Measurements from ENCODE around the gene TNFRSF14.

The TNFRSF14 gene

DNA sequence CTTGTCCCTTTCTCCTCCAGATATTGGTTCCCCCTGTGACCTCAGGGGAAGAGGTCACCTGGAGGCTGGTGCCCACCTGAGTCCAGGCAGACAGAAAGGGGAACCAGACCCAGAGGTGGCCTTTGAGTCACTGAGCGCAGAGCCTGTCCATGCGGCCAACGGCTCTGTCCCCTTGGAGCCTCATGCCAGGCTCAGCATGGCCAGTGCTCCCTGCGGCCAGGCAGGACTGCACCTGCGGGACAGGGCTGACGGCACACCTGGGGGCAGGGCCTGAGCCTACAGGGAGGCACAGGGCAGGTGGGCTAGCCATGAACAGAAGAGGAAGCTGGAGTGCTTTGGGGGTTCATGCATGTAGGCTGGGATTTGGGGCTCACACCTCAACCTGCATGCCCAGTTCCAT lies 2.7 kb downstream of the TNFRSF14 start:
- Histone ChIP-seq H3K9me3 (no peaks in the 10 kb centered on the region), H3K4me2 (no peak overlapping the region; the same call in 1 of the 2 replicates), H3K4me3 (no peak overlapping the region), H3K27ac (no peak overlapping the region), H3K36me3 (no peaks in the 10 kb centered on the region), H4K20me1 (no peaks in the 10 kb centered on the region), H3K27me3 (no peaks in the 10 kb centered on the region), H3K4me1 (peaks cover 95% of the 10 kb centered on the region), H3K9ac (no peak overlapping the region)
- no peak for TF ChIP-seq Cebpa-rat (IDR thresholded peaks at IDR 0.05)

DNA sequence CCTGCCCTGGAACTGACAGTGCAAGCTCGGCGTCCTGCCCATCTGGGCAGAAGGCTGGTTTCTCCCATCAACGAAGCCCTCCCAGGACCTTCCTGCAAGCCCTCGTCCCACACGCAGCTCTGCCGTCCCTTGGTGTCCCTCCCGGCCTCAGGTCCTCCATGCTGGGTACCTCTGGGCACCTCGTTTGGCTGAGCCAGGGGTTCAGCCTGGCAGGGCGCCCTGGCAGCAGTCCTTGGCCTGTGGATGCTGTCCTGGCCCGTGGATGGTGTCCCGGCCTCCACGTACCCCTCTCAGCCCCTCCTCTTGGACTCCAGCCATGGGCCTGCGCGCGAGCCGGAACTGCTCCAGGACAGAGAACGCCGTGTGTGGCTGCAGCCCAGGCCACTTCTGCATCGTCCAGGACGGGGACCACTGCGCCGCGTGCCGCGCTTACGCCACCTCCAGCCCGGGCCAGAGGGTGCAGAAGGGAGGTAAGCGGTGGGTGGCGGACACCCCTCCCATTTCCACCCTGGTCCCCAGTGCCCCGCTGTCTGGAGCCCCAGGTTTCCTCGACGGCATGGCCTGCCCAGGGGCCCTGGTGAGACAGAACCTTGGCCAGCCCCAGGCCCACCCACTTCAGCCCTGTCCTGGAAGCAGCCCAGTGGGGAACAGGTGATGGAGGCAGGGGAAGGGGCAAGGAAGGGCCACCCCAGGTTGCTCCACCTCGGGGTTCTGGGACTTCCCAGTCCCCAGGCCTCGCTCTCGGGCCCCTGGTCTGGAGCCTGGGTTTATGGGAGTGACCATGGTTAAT lies 3.5 kb downstream of the TNFRSF14 start:
- H3K36me3 ChIP-seq, result no peaks in the 10 kb centered on the region
- H4K20me1 ChIP-seq, result no peaks in the 10 kb centered on the region
- no peak overlapping the region for H3K9ac ChIP-seq
- peak overlapping the region; percentile 92; the same call in 1 of the 2 replicates for H3K4me2 ChIP-seq
- H3K4me1 ChIP-seq, result peaks cover 95% of the 10 kb centered on the region
- no peaks in the 10 kb centered on the region for H3K27me3 ChIP-seq
- H3K4me3 ChIP-seq, result no peak overlapping the region
- H3K9me3 ChIP-seq, result no peaks in the 10 kb centered on the region
- H3K27ac ChIP-seq, result no peak overlapping the region
- no peak for TF ChIP-seq Cebpa-rat (IDR thresholded peaks at IDR 0.05)

DNA sequence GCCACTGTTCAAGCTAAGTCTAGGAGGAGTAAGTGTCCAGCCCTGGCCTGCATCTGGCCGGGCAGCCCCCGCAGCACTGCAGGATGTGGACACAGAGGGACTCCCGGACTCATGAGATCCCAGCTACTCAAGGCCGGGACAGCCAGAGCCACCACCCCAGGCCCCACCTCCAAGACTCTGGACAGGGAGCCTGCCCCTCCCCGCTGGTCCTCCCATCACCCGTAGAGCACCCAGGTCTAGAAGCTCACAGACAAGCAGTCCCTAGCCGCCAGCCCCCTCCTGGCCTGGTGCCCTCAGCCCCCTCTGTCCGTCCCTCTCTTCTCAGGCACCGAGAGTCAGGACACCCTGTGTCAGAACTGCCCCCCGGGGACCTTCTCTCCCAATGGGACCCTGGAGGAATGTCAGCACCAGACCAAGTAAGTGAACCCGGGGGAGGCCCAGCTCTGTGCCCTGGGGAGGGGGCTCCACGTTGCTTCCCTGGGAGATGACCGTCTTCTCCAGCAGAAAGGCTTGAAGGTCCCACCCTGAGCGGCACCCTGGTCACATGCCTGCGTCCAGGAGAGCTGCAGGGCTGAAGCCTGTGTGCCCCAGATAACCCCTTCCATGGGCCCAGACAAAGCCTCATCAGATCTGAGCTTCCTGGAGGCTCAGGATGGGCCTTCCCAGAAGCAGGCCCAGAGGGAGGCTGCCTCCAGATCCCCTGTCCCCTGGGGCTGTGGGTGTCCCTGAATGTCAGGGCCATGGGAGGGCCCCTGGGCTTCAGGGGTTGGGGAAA lies 4.3 kb downstream of the TNFRSF14 start:
- Histone ChIP-seq H3K27me3 (no peaks in the 10 kb centered on the region), H3K4me2 (peak overlapping the region; percentile 92), H3K4me3 (no peak overlapping the region), H3K4me1 (peaks cover 95% of the 10 kb centered on the region), H3K9me3 (no peaks in the 10 kb centered on the region), H3K36me3 (no peaks in the 10 kb centered on the region), H3K9ac (peak overlapping the region; percentile 57; the same call in 1 of the 2 replicates), H4K20me1 (no peaks in the 10 kb centered on the region), H3K27ac (peak overlapping the region; percentile 61; the same call in 1 of the 2 replicates)
- TF ChIP-seq Cebpa-rat (IDR thresholded peaks at IDR 0.05), result no peak

DNA sequence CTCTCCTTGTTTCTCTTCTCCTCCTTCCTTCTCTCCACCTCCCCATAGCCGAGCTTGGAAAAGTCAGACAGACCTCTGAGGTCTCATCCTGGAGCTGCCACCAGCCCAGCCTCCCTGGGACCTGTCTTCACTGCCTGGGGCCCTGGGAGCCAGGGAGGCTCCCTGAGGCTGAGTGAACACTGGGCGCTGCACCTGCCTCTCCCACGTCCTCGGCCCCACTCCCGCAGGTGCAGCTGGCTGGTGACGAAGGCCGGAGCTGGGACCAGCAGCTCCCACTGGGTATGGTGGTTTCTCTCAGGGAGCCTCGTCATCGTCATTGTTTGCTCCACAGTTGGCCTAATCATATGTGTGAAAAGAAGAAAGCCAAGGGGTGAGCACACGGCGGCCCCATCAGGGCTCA lies 5.3 kb downstream of the TNFRSF14 start:
- no peaks in the 10 kb centered on the region for H3K27me3 ChIP-seq
- H3K4me2 ChIP-seq, result peak overlapping the region; percentile 92
- no peak for TF ChIP-seq Cebpa-rat (IDR thresholded peaks at IDR 0.05)
- no peak overlapping the region for H3K4me3 ChIP-seq
- peaks cover 97% of the 10 kb centered on the region for H3K4me1 ChIP-seq
- no peaks in the 10 kb centered on the region for H3K9me3 ChIP-seq
- H4K20me1 ChIP-seq, result no peaks in the 10 kb centered on the region
- no peaks in the 10 kb centered on the region for H3K36me3 ChIP-seq
- peak overlapping the region; percentile 61 for H3K27ac ChIP-seq
- H3K9ac ChIP-seq, result 0 out of 2 replicates have a peak overlapping the region, but pooled peaks have one; percentile 57

DNA sequence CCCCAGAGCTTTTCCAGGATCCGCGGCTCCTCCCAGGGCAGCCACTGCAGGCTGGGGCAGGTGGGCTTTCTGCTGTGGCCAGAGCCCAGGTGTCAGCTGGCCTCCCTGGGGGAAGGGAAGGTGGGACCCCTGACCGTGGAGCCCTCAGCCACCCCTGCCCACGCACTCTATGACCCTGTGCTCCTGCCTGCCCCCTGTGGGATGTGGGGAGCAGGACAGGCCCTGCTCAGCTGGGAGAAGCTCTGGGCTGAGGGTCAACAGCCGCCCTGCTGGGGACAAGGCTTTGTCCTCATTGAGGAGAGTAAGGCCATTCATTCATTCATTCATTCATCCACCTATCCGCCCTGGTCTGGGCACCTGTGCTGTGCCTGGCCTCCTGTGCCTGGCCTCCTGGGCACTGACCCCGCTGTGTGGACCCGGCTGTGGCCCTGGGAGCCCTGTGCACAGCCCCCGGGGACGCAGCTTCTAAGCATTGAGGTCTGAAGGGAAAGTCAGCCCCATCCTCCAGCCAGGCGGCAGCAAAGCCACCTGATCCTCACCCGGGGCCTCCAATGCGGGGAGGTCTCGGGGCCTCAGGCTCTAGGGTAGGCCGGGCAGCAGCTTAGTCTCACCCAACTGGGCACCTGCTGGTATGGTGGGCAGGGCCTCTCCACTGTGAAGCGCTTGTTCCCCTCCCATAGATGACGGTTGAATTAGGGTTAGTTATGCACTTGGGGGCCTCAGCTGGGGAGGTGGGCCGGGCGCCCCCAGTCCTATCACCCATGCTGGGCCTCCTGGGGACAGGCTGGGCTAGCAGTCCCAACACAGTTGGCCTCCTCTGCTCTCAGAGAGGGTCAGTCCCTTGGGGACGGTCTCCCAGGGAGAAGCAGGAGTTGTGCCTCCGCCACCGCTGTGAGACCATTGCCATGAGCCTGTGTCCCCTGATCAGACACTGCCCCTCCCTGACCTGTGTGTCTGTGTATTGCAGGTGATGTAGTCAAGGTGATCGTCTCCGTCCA lies 6.0 kb downstream of the TNFRSF14 start:
- TF ChIP-seq Cebpa-rat (IDR thresholded peaks at IDR 0.05), result no peak
- no peaks in the 10 kb centered on the region for H3K27me3 ChIP-seq
- no peaks in the 10 kb centered on the region for H4K20me1 ChIP-seq
- peaks cover 93% of the 10 kb centered on the region for H3K4me1 ChIP-seq
- H3K4me2 ChIP-seq, result peak overlapping the region; percentile 92
- no peak overlapping the region for H3K4me3 ChIP-seq
- no peaks in the 10 kb centered on the region for H3K36me3 ChIP-seq
- peak overlapping the region; percentile 2; the same call in 1 of the 2 replicates for H3K9ac ChIP-seq
- peak overlapping the region; percentile 61 for H3K27ac ChIP-seq
- no peaks in the 10 kb centered on the region for H3K9me3 ChIP-seq

DNA sequence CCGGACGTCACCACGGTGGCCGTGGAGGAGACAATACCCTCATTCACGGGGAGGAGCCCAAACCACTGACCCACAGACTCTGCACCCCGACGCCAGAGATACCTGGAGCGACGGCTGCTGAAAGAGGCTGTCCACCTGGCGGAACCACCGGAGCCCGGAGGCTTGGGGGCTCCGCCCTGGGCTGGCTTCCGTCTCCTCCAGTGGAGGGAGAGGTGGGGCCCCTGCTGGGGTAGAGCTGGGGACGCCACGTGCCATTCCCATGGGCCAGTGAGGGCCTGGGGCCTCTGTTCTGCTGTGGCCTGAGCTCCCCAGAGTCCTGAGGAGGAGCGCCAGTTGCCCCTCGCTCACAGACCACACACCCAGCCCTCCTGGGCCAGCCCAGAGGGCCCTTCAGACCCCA lies 7.0 kb downstream of the TNFRSF14 start:
- no peak for TF ChIP-seq Cebpa-rat (IDR thresholded peaks at IDR 0.05)
- no peaks in the 10 kb centered on the region for H4K20me1 ChIP-seq
- no peaks in the 10 kb centered on the region for H3K9me3 ChIP-seq
- H3K36me3 ChIP-seq, result no peaks in the 10 kb centered on the region
- H3K4me1 ChIP-seq, result peaks cover 83% of the 10 kb centered on the region
- H3K9ac ChIP-seq, result peak overlapping the region; percentile 53; the same call in 1 of the 2 replicates
- H3K4me3 ChIP-seq, result no peak overlapping the region
- peak overlapping the region; percentile 92 for H3K4me2 ChIP-seq
- H3K27me3 ChIP-seq, result no peaks in the 10 kb centered on the region
- peak overlapping the region; percentile 66 for H3K27ac ChIP-seq

DNA sequence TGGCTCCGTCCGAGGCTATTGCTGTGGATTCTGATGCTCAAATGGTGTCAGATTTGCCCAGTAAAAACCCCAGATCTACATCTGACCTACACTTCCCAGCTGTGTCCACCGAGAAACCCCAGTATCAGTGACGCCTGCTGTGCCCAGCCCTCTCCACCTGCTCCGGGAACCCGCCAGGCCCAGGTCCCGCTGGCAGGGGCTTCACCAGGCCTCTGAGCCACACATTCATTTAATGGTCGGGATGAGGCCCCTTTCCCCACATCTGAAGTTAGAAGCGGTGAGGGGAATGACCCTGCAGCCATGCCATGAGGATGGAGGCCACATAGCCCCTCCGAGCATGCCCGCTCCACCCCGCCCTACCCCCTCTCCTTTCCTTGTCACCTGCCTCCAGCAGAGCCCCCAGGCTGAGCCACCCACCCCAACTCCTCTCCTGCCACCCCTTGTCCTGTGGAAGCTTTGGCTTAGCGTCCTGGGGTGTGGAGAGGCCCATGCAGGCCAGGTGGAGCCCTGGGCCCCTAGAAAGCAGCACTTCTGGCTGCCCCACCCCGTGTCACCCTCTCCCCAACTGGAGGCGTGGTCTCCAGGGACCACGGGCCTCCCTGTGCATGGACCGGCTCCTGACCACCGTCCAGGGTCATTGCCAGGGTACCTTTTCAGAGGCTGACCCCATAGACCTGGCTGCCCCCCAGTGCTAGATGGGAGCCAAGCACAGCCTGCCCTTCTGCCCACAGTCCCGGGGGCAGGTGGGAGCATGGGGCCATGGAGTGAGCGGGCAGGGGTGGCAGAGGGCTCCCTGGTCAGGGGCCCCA lies 8.0 kb downstream of the TNFRSF14 start:
- peak overlapping the region; percentile 66; the same call in 1 of the 2 replicates for H3K27ac ChIP-seq
- H4K20me1 ChIP-seq, result no peaks in the 10 kb centered on the region
- peak overlapping the region; percentile 92 for H3K4me2 ChIP-seq
- H3K27me3 ChIP-seq, result no peaks in the 10 kb centered on the region
- no peak for TF ChIP-seq Cebpa-rat (IDR thresholded peaks at IDR 0.05)
- H3K9ac ChIP-seq, result peak overlapping the region; percentile 53; the same call in 1 of the 2 replicates
- no peak overlapping the region for H3K4me3 ChIP-seq
- H3K36me3 ChIP-seq, result no peaks in the 10 kb centered on the region
- no peaks in the 10 kb centered on the region for H3K9me3 ChIP-seq
- H3K4me1 ChIP-seq, result peaks cover 83% of the 10 kb centered on the region

DNA sequence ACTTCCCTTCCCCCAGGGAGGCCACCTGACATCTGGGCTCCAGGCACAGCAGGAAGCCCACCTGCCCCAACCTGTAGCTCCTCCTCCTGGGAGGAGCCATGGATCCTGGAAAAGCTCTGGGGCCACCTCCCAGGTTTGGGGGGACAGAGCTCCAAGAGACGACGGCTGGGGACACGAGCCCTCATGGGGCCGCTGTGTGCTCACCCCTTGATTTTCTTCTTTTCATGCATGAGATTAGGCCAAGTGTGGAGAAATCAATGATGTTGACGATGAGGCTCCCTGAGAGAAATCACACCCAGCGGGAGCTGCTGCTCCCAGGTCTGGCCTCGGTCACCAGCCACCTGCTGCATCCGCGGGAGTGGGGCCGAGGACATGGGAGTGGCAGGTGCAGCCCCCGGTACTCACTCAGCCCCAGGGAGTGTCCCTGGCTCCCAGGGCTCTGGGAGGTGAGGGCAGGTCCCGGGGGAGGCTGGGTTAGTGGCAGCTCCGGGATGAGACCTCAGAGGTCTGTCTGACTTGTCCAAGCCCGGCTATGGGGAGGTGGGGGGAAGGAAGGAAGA lies 8.7 kb downstream of the TNFRSF14 start:
- peak overlapping the region; percentile 41; the same call in 1 of the 2 replicates for H3K9ac ChIP-seq
- peak overlapping the region; percentile 92 for H3K4me2 ChIP-seq
- no peaks in the 10 kb centered on the region for H4K20me1 ChIP-seq
- H3K9me3 ChIP-seq, result no peaks in the 10 kb centered on the region
- no peak overlapping the region for H3K4me3 ChIP-seq
- no peaks in the 10 kb centered on the region for H3K27me3 ChIP-seq
- no peaks in the 10 kb centered on the region for H3K36me3 ChIP-seq
- 0 out of 2 replicates have a peak overlapping the region, but pooled peaks have one; percentile 18 for H3K27ac ChIP-seq
- TF ChIP-seq Cebpa-rat (IDR thresholded peaks at IDR 0.05), result no peak
- peaks cover 85% of the 10 kb centered on the region for H3K4me1 ChIP-seq
